ENCODE results near the gene ITSN1.

ITSN1 gene

DNA sequence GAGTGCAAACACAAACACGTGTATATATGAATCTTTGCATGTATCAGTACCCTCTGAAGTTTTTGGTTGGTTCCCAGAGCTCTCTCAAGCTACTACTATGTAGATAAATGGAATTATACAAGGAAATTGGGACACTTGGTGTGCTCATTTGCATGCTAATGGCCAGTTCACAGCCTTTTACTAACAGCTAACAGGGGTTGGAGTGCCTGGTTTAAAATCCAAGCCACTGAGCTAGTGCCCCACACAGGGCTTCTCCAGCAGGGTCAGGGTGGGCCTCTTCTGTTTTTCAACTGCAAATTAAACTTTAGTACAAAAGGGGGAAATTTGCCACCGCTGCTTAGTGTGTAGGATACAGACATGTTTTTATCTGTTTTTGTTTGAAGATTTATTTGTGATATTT, 152.3 kb downstream of the ITSN1 start:
- no peak for DNase-seq (ENCODE audit: low spot score)
- no peak for TF ChIP-seq CTCF (IDR thresholded peaks at IDR 0.05; ENCODE audit: borderline replicate concordance, control extremely low read depth, extremely low read depth, insufficient read depth, missing control alignments)
- in situ Hi-C loops (cut with MboI; ENCODE audit: low sequenced_read_pairs, unreplicated experiment) = no loop called here

- no peak for DNase-seq (ENCODE audit: low spot score)
- in situ Hi-C loops (cut with MboI; ENCODE audit: low sequenced_read_pairs, unreplicated experiment) = no loop called here
- no peak for TF ChIP-seq CTCF (IDR thresholded peaks at IDR 0.05; ENCODE audit: borderline replicate concordance, control extremely low read depth, extremely low read depth, insufficient read depth, missing control alignments)
These were observed 155.3 kb downstream of the ITSN1 start for GRCh38 chr21:33797565-33797964.

DNA sequence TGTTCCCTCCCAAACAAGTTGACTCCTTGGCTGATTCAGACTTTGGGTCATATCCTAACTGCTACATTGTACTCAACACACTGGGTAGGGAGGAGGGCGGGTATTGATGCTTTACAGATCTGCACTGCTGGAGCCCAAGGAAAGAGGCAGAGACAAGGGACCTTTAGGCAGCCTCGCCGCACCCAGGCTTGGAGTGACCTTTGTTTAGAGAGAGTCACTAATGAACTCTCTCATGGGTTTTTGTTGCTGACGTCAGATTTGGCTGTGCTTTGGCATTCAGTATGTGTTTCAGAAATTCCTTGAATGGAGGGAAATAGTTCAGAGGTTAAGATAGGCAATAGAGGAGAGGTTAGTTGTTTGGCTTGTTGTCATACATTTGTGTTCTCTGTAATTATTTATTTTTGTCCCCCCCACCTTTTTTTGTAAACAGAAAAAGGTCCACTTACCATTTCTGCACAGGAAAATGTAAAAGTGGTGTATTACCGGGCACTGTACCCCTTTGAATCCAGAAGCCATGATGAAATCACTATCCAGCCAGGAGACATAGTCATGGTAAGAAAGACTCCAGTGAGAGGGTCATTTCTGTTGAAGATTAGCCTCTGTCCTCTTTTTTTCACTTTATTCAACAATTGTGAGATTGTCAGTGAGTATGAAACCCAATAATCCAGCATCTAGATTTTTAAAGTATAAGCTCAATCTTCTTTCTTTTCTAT, 157.2 kb downstream of the ITSN1 start:
- no peak for TF ChIP-seq CTCF (IDR thresholded peaks at IDR 0.05; ENCODE audit: borderline replicate concordance, control extremely low read depth, extremely low read depth, insufficient read depth, missing control alignments)
- in situ Hi-C loops (cut with MboI; ENCODE audit: low sequenced_read_pairs, unreplicated experiment) = no loop called here
- no peak for DNase-seq (ENCODE audit: low spot score)

GRCh38 chr21:33800753-33801423, 158.6 kb downstream of the ITSN1 start:
- in situ Hi-C loops (cut with MboI; ENCODE audit: low sequenced_read_pairs, unreplicated experiment) = no loop called here
- DNase-seq (ENCODE audit: low spot score) = no peak
- no peak for TF ChIP-seq CTCF (IDR thresholded peaks at IDR 0.05; ENCODE audit: borderline replicate concordance, control extremely low read depth, extremely low read depth, insufficient read depth, missing control alignments)

DNA sequence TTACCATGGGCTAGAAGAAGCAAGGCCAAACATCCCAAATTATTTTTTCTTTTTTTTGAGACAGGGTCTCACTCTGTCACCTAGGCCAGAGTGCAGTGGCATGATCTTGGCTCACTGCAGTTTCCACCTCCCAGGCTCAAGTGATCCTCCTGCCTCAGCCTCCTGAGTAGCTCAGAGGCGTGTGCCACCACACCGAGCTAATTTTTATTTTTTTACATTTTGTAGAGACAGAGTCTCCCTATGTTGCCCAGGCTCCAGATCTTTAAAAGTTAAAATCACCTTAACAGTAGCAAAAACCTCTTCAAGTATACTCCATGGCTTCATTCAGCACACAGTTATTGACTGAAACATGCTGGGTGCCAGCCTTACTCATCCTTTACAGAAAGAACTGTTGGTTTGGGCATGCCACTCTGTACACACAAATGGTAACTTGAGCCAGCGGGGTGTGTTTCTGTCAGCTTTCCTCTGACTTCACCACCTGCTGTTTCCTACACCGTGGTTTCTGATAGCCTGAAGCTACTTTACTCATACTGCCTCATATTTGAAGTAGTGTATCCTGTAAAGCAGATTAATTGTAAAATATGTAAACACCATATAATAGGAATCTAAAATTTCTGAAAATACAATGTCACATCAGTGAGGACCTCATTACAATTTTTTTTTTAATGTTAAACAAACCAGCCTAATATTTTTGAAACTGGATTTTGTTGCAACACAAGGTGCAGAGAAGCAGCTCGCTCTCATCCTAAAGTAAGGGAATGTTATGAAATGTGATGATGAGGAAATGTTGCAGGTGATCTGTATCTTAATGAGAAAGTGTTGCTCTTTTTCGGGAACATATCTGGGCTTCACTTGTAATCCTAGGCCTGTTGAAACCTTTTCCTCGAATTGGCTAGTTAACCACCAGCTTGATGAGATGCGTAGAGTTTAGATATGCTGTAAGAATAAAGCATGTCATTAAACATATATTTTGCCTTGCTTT, 159.4 kb downstream of the ITSN1 start:
- TF ChIP-seq CTCF (IDR thresholded peaks at IDR 0.05; ENCODE audit: borderline replicate concordance, control extremely low read depth, extremely low read depth, insufficient read depth, missing control alignments) = no peak
- in situ Hi-C loops (cut with MboI; ENCODE audit: low sequenced_read_pairs, unreplicated experiment) = no loop called here

GRCh38 chr21:33802481-33802880, 160.2 kb downstream of the ITSN1 start:
- no peak for DNase-seq (ENCODE audit: low spot score)
- in situ Hi-C loops (cut with MboI; ENCODE audit: low sequenced_read_pairs, unreplicated experiment) = no loop called here
- no peak for TF ChIP-seq CTCF (IDR thresholded peaks at IDR 0.05; ENCODE audit: borderline replicate concordance, control extremely low read depth, extremely low read depth, insufficient read depth, missing control alignments)

More for the DNA sequence above, 159.4 kb downstream of the ITSN1 start:
- DNase-seq (ENCODE audit: low spot score) = no peak

Measured in GM13976 (cell line).